Vagina (tissue), 2 donors: ENCODE measurements around the gene RIOK3.

Source experiments
- POLR2AphosphoS5 ChIP-seq, 2 donors: sonication (generic); formaldehyde crosslinking; IDR thresholded peaks; one replicate each; pipeline ENCODE4 v1.9.0; 2017; ENCODE audit warnings: antibody characterized with exemption in 2 of 2, mild to moderate bottlenecking in 2 of 2, low read depth in 1 of 2; ENCODE audit not compliant: insufficient read depth in 1 of 2
- TF ChIP-seq, protein P1 (sequence below), 3 experiments: fragments of 450-650 bp in 2 of 3; fragments of 200-600 bp in 1 of 3; sonication (generic) in 1 of 3; IDR thresholded peaks; one replicate each; pipeline ENCODE4 v1.5.1; 2017 to 2019; ENCODE audit warnings: antibody characterized with exemption in 3 of 3, mild to moderate bottlenecking in 2 of 3, moderate library complexity in 2 of 3

DNA sequence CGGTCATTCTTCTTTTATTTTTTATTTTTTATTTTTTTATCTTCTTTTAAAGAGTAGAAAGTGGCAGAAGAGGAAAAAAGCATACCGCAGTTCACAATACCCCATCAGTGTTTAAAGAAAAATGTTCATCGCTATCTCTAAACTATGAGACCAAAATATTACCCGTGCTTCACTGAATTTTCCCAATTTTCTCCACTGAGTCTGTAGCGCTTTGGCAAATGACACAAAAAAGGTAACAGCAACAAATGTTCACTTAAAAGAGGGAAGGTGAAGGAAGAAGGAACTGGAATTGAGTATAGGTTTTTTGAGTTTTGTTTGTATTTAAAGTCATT, 15.1 kb upstream of the RIOK3 start:
- TF ChIP-seq, protein P1, sequence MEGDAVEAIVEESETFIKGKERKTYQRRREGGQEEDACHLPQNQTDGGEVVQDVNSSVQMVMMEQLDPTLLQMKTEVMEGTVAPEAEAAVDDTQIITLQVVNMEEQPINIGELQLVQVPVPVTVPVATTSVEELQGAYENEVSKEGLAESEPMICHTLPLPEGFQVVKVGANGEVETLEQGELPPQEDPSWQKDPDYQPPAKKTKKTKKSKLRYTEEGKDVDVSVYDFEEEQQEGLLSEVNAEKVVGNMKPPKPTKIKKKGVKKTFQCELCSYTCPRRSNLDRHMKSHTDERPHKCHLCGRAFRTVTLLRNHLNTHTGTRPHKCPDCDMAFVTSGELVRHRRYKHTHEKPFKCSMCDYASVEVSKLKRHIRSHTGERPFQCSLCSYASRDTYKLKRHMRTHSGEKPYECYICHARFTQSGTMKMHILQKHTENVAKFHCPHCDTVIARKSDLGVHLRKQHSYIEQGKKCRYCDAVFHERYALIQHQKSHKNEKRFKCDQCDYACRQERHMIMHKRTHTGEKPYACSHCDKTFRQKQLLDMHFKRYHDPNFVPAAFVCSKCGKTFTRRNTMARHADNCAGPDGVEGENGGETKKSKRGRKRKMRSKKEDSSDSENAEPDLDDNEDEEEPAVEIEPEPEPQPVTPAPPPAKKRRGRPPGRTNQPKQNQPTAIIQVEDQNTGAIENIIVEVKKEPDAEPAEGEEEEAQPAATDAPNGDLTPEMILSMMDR (IDR thresholded peaks at IDR 0.05): no peak
- peak in 1 of 2 donors; percentile 1 for TF ChIP-seq POLR2AphosphoS5 (IDR thresholded peaks at IDR 0.05; ENCODE audit: insufficient read depth in 1 of 2, low read depth in 1 of 2)
